Stimulated activated CD4-positive, alpha-beta T cell treated with anti-CD3 and anti-CD28 coated beads, TNF-alpha, amount 100 ng/mL, for 1 hour (primary cell): Measurements from ENCODE around the gene POLA2.
A peak's percentile ranks its signal among the peaks of the same experiment; 100 is the strongest.

Experiments
- DNase-seq, 3 donors: peaks; one replicate each; pipeline ENCODE4 v3.0.0-alpha.2; 2020; ENCODE audit warnings: low read depth in 3 of 3, low spot score in 1 of 3

The POLA2 gene

DNA sequence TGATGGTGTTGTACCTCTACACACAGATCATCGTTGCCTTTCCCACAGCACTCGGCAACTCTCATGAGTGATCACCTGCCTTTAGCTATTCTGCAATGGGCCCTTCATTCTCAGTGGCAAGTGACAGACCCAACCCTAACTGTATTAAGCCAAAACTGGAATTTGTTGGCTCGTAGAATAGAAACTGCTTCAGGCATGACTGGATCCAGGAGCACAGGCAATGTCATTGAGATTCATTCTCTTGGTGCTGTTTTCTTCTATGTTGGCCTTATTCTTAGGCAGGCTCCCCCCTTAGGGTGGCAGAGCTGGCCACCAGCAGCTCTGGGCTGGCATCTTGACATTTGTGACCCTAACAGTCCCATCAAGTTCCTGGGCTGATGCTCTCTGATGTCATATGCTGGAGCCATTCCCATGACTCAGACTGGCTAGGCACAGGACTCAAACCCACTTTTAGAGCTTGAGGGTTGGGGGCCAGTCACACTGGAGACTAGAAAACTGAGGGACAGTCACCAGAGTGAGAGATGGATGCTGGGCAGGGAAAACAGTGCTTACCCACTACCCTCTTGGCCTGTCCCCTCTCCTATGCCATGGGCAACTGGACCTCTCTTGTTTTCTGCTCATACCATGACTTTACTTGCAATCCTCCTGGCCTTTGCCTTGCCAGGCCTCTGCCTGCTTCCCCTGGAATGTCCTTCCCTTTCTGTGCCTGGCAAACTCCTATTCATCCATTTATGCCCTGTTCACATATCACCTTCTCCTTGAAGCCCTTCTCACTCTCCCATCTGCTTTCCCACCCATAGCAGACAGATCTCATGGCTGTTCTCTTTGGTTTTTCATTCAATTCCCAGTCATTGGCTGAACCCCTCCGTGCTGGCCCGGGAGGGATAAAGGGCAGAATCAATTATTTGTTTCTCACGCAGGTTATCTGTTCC lies 45.8 kb downstream of the POLA2 start:
- no peak for DNase-seq

DNA sequence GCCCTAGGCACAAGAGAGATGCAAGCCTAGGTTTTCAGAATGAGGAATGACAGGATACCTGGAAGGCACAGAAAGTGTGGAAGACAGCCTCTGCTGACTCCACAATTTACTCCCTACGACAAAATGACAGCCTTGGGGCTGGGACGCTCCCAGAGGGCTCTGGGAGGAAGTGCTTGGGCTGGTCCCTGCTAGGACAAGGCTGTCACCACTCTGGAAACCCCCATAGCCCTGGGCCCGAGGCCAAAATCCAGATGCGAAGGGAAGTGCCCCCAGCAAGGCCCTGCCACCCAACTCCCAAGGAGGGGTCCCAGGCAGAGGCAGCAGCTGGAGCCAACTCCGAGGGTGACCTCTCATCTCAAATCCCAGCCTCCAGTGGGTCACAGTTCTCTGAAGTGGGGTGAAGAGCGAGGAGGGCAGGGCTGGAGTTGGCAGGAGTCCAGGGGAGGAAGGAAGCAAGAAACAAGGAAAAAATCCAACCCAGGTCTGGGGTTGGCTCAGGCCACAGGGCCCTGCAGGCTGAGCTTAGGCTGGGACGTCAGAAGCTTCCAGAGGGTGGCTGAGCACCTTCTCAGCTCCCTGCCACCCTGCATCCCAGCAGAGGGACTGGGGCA lies 46.6 kb downstream of the POLA2 start:
- no peak for DNase-seq

DNA sequence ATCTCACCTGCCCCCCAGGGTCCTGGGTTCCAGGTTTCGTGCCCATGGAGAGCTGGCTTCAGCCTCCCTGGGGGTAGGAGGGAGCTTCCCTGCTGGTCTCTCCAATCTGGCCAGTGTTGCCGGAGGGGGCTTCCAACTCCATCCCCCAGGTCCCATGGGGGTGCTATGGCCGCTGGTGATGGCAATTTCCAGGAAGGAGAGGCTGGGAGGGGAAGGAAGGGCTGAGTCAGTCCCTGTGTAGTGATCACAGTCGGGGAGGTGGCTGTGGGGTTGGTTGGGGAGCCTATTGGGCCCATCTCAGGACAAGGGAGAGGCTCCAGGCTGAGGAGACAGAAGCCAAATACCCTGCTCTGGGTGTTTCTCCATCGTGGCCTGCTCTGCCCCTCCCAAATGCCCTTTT lies 47.2 kb downstream of the POLA2 start:
- DNase-seq, result no peak

DNA sequence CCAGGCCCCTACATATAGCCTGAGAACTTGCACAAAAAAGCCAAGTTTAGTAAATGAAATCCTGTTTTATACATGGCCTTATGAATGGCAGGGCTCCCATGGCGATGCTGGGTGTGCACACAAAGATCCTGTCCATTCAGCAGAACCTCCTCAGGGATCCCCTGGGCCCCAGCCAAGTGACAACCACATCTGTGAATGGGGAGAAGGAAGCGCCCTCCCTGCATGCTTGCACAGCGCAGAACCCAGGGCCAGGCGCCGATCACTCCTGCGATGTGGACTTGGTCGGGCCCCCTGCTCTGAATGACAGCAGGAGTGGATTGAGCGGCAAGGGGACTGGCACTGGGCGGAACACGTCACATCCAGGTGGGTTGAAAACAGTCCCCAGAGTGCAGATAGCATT lies 48.5 kb downstream of the POLA2 start:
- no peak for DNase-seq

DNA sequence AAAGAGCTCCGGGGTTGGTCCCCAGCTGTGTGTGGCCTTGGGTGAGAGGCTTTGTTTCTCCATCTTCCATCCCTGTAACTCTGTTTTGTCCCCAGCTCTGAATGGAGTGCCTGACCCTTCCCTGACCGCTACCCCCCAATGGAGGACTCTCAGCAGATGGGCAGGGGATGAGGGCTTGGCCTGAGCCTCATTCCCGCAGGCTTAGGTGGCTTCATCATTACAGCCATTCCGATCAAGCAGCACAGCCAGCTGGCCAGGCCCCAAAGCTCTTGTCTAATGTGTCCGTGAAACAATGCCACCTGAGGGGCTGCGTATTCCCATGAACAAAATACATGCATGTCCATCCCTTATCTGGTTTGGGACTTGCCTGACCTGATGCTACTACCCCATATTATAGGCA lies 49.0 kb downstream of the POLA2 start:
- no peak for DNase-seq

DNA sequence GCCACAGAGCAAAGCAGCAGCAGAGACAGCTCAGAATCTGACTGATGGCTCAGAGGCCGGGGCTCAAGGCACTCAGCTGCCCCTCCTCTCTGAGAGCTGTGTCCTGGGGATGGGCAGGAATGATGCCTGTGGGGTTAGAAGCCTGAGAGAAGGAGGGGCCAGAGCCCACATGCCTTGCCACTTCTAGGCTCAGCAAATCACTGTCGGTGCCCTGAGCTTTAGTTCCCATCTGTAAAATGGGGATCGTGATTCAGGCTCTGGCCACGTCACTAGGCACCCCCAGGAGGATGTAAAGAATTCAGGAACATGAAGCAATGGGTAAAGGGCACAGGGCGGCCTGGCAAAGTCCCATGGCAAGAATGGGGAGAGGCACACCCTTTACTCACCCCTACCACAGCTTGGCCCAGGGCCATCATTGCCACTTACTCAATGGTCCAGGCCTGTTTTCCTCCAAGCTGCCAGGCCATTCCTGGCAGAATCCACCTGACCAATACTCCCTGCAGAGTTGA lies 49.5 kb downstream of the POLA2 start:
- no peak for DNase-seq

DNA sequence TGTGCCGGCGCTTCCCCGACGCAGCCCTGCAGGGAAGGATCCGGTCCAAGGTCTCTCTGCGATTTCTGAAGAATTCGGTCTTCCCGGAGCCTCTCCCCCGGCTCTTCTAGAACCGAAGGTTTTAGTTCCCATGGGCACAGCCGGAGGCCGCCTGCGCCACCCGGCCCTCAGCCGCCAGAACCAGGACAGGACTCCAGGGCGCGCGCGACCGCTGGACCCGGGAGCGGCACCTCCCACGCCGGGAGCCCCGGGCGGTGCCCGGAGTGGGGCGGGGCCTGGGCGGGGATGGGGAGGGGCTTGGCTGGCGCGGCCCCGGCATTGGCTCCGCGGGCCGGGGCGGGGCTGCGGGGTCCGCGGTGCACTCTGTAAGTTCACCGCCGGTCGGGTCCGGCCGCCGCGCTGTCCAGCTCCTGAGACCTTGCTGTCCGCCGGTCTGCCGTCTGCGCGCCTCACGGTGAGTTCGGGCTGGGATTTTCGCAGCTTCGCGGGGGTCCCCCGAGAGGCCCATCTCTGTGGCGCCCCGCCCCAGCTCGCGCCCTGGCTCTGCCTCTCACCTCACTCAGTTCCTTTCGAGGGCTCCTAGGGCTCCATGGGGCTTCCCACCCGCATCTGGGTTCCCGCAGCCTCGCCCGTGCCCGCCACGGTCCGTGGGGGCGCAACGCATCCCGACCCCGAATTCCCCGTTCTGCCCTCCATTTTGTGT lies 52.9 kb downstream of the POLA2 start, which contains the start of gene CDC42EP2:
Gene CDC42EP2, plus strand, starts transcription at position 366 of the 703 bp plus-strand sequence. CDS start 6,033 bp downstream, outside the sequence.
- peak; percentile 20 to 71 (median 47) for DNase-seq

DNA sequence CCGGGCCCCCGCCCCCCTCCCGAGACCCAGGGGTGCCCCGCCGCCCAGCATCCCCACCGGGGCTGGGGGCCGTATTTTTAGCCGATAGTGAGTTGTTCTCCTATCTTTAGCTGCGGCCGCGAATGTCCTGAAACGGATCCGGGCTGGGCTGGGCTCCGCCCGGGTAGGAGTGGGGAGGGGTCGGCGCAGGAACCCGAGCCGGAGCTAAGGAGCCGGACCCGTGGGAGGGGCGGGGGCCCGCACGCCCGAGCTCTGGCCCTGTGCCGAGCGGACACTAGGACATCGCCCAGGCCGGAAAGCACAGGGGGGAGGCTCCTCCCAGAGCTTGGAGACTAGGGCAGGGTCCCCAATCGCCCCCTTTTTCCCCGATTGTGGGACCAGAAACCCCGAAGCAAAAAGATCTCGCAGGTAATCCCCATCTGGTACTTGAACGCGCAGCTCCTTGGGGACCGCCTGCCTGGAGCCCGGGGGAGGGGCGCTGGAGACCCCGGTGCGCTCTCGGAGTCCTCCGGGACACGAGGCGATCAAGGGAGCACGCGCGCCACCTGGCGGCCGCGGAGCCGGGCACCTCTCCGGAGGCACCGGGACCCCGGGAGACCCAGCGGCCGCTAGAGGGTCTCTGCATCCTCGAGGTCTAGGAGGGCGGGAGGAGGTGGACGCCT lies 53.6 kb downstream of the POLA2 start:
- peak; percentile 33 to 81 (median 63) for DNase-seq

DNA sequence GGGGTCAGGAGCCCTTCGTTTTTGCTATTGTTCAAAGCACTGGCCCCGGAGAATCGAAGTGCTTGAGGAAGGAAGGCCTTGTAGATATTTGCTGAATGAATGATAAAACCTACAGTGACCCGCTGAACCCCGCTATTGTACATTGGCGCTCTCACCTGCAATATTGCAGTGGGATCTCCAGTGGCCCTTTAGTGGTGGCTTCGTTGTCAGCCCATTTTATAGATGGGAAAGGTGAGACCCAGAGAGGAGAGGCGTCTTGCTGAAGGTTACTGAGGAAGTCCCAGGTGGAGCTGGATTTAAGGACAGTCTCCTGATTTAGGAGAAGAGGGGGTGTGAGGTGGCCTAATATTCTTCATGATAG lies 54.1 kb downstream of the POLA2 start:
- no peak for DNase-seq

DNA sequence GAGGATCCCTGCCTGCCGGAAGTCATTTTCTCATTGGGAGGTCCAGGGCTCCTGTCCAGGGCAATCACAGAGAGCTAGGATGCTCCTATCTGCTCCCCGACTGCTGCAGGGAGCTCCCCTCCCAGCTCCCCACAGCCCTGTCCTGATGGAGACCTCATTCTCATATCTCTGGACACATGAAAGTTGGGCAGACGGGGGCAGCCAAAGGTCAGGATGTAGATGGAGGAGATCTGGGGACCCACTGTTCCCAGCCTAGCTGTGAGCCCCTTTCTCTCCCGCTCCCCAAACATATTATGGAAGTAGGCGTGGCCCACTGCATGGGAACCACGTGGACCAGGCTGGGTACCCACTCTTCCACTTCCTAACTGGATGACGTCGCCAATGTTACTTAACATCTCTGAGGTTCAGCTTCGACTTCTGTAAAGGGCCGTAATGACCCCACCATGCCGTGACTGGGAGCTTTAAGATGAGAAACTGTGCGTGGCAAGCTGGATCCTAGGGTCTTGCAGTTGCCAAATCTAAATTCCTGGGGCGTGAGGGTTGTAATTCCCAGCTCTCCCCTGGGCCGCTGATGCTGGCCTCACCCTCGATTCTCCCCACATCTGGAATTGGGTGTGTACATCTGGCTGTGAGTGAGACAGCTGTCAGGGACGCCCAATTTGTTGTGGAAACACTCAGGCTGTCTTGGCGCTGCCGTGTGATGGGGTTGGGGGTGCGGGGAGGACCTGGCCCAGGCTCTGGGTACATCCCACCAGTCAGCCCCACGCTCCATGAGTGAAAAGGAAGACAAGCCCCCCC lies 54.7 kb downstream of the POLA2 start:
- DNase-seq, result no peak

DNA sequence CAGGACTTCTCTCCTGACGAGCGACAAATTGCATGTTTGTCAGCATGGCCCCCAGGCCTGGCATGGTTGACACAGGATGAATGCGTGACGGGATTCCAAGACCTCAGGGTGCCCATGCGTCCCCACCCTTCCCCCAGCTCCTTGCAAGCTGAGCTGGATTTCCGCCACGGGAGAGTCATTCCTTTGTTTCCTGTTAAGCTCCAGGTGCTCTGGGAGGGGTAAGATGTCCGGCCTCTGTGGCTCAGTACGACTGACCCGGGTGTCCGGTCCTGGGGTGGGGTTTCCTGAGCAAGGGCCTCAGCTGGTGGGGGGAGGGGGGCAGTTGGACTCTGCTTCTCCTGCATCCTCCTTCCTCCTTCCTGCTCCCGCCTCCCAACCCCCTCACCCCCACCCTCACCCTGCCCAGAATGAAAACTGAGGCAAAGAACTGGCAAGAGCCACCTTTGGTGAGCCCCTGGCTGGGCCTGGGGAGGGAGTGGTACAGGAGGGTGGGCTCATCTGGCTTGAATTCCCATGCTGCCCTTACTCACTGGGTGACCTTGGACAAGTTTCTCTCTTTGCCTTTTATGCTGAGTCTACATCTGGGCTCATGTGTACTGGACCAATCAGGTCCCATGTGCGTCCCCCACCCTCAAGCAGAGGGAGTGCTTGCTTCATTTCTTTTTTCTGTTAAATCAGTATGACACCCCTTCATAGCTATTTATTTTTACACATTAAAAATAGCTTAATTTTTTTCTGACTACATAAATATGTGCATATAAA lies 55.4 kb downstream of the POLA2 start:
- no peak for DNase-seq

DNA sequence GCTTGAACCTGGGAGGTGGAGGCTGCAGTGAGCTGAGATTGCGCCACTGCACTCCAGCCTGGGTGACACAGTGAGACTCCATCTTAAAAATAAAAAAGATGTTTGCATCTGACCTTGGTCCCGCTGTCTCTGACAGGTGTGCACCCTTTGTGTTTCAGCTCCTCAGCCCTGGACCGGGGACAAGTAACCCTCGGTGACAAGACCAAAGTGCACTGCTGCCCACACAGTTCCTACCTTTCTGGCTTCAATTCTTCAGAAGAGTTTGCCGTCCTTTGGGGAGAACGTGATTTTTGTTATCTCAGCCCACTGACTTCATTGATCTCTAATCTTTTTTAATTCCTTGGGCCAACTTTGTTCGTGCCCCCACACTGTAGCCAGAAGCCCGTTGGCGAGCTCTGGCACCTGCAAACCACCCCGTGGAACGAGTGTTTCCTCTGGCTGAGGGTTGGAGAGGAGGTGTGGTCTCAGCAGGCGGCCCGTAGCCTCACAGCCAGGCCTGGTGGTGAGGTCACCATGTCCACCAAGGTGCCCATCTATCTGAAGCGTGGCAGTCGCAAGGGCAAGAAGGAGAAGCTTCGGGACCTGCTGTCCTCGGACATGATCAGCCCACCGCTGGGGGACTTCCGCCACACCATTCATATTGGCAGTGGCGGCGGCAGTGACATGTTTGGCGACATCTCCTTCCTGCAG lies 58.8 kb downstream of the POLA2 start:
- DNase-seq, result no peak

DNA sequence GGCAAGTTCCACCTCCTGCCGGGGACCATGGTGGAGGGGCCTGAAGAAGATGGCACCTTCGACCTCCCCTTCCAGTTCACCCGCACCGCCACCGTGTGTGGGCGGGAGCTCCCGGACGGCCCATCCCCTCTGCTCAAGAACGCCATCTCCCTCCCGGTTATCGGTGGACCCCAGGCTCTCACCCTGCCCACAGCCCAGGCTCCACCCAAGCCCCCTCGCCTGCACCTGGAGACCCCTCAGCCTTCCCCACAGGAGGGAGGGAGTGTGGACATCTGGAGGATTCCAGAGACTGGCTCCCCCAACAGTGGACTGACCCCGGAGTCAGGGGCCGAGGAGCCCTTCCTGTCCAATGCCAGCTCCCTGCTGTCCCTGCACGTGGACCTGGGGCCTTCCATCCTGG lies 59.3 kb downstream of the POLA2 start:
- no peak for DNase-seq

DNA sequence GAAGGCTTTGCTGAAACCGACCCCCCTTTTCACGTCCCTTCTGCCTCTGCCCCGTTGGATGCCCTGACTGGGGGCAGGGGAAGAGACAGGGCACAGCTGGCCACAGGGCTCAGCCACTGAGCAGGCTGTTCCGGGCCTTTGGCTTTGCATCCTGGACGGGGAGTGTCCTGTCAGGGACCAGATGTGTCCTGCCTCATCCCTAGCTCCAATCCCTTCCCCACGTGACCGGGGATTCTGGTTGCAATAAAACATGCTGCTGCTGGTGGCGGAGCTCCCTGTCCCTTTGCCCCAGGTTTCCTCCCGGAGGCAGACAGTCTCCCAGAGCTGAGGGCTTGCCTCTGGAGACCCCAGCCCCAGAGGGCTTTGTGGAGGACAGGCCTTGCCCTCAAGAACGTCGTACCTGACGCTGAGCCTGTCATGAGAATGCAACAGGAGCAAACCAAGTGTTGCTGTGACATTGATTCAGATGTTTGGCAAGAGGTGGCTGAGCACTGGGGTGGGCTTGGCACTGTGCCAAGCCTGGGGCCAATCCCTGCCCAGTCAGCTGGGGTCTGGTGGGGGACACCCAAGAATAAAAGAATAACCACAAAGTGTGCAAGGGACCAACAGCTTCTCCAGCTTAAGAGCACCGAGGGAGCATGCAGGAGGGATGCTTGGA lies 60.2 kb downstream of the POLA2 start:
- no peak for DNase-seq

DNA sequence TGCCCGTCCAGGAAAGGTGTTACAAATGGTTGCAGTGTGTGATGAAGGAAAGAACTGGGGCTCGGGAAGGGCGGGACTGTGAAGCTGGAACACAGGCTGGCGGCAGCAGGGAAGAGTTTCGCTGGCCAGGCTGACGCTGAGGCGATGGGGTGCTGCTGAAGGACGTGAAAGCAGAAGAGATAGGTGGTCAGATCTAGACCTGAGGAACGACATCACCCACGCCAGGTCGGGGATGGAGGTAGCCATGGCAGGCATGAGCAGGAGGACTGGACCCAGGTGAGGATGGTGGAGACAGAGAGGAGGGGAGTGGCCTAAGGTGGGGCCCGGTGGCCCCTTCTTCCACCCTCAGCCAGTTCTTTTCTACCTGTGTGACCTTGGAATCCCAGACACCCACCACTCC lies 62.1 kb downstream of the POLA2 start:
- DNase-seq, result no peak

DNA sequence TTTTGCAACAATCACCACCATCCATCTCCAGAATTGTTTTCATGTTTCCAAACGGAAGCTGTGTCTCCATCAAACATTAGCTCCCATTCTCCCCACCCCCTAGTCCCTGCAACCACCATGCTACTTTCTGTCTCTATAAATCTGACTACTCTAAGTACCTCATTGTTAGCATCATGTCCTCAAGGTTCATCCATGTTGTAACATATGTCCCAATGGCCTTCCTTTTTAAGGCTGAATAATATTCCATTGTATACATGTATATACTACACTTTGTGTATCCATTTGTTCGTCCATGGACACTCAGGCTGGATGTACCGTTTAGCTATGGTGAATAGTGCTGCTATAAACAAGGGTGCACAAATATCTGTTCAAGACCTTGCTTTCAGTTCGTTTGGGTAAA lies 63.7 kb downstream of the POLA2 start:
- no peak for DNase-seq

DNA sequence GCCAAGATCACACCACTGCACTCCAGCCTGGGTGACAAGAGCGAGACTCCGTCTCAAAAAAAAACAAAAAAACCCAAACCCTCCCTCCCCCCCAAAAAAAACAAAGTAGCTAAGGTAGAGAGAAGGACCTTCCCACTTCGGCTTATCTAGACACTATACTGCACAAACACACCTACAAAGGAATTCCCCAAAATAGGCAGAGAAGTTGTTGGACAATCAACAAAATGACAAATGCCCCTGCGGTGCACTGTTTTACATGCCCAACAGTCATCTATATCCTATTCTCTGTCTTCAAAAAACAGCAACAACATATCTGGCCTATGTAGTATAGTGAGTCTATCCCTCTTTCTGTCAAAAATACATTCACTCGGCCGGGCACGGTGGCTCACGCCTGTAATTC lies 65.3 kb downstream of the POLA2 start:
- DNase-seq, result no peak

DNA sequence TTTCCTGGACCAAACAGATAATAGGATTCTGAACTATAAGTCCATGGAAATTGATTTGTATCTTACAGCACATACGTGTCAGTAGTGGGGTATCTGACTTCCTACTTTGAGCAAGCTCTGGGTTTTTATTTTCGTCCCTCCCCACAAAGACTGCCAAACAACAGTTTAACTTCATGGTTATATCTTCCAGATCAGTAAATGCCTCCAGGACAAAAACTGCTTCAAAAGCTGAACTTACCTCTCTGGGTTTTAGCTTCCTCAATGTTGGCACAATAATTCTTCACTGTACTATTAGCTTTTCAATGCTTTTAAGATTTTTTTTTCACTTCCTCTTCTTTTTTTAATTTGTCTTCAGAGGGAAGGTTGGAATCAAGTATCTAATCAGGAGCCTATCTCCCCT lies 67.7 kb downstream of the POLA2 start:
- DNase-seq, result no peak
